ENCODE measurements around the gene MIDN.

- TF ChIP-seq CTCF (IDR thresholded peaks at IDR 0.05) (no peak), POLR2A (IDR thresholded peaks at IDR 0.05) (no peak)
Observed at GRCh38 chr19:1219786-1220476, 28.5 kb upstream of the MIDN start.

Measured in body of pancreas (tissue), 4 donors.